HepG2 (cell line): ENCODE data around the gene COL13A1. TPM values are rescaled to one million over a fixed set of nuclear protein-coding genes. Genes with fewer than 3 reads are reported as not detected.

Source experiments
- E2F1 ChIP-seq: sonication (generic); formaldehyde crosslinking; IDR thresholded peaks from 2 replicates; pipeline ENCODE4 v1.5.0; 2020; ENCODE audit warnings: missing genetic modification reagents
- HES4 ChIP-seq: sonication (generic); formaldehyde crosslinking; IDR thresholded peaks from 2 replicates; pipeline ENCODE4 v1.9.0; 2021; ENCODE audit warnings: mild to moderate bottlenecking, missing genetic modification reagents, borderline replicate concordance
- KLF9 ChIP-seq: IDR thresholded peaks from 2 replicates; pipeline ENCODE4 v1.6.1; 2016; ENCODE audit warnings: low read depth
- MED1 ChIP-seq: sonication (generic); formaldehyde crosslinking; IDR thresholded peaks from 2 replicates; pipeline ENCODE4 v1.4.0; 2020; ENCODE audit warnings: missing genetic modification reagents
- MEIS2 ChIP-seq: sonication (generic); formaldehyde crosslinking; IDR thresholded peaks from 2 replicates; pipeline ENCODE4 v1.9.0; 2021; ENCODE audit warnings: mild to moderate bottlenecking, missing genetic modification reagents
- RCOR2 ChIP-seq: IDR thresholded peaks from 2 replicates; pipeline ENCODE4 v1.6.1; 2016; ENCODE audit warnings: missing biosample characterization, missing genetic modification reagents
- SOX5 ChIP-seq: IDR thresholded peaks from 2 replicates; pipeline ENCODE4 v1.6.1; 2016; ENCODE audit warnings: borderline replicate concordance
- UBTF ChIP-seq: sonication (generic); formaldehyde crosslinking; IDR thresholded peaks from 2 replicates; pipeline ENCODE4 v1.4.0; 2020; ENCODE audit warnings: mild to moderate bottlenecking, missing genetic modification reagents
- ZNF225 ChIP-seq: sonication (generic); formaldehyde crosslinking; IDR thresholded peaks from 2 replicates; pipeline ENCODE4 v1.4.0; 2020; ENCODE audit warnings: mild to moderate bottlenecking, missing genetic modification reagents
- ZNF280B ChIP-seq: sonication (generic); formaldehyde crosslinking; IDR thresholded peaks from 2 replicates; pipeline ENCODE4 v1.5.0; 2020; ENCODE audit warnings: missing genetic modification reagents, mild to moderate bottlenecking, borderline replicate concordance
- ZNF589 ChIP-seq: sonication (generic); formaldehyde crosslinking; conservative IDR thresholded peaks from 2 replicates; pipeline ENCODE4 v1.8.0; 2022; ENCODE audit warnings: mild to moderate bottlenecking, moderate library complexity, missing genetic modification reagents
- ZNF646 ChIP-seq: sonication (generic); formaldehyde crosslinking; IDR thresholded peaks from 2 replicates; pipeline ENCODE4 v1.9.0; 2021; ENCODE audit warnings: mild to moderate bottlenecking, missing genetic modification reagents
- ZNF670 ChIP-seq: sonication (generic); formaldehyde crosslinking; IDR thresholded peaks from 2 replicates; pipeline ENCODE4 v1.8.0; 2022; ENCODE audit warnings: mild to moderate bottlenecking, missing genetic modification reagents, borderline replicate concordance
- ZNF770 ChIP-seq: sonication (generic); formaldehyde crosslinking; IDR thresholded peaks from 2 replicates; pipeline ENCODE4 v1.5.0; 2020; ENCODE audit warnings: mild to moderate bottlenecking, missing genetic modification reagents
- polyA plus RNA-seq, 8 experiments: library from polyadenylated mRNA; depleted of rRNA in 3 of 8; stranded (reverse) in 7 of 8; unstranded in 1 of 8; fragments of >200 nt; fragmentation: Illumina TruSeq in 4 of 8; extraction: Trizol in 4 of 8; gene quantifications; 2 replicates each; pipeline versions ENCODE4 v1.2.1 to v1.2.3, GENCODE V29; 2011 to 2016; ENCODE audit warnings: low read depth in 4 of 8, missing spikeins in 1 of 8, mixed read lengths in 1 of 8; ENCODE audit not compliant: insufficient read depth in 1 of 8
- total RNA-seq, 5 experiments: library from RNA; depleted of rRNA; stranded (reverse); fragments of >200 nt; fragmentation: Illumina TruSeq; extraction: Trizol; gene quantifications; 2 replicates each; pipeline ENCODE4 v1.2.3, GENCODE V29; 2016; ENCODE audit warnings: low read depth in 1 of 5

Gene COL13A1
- total and polyA plus RNA-seq, 2 of the 13 experiments (the other 11 are each of a cell fraction or from before 2014, with no cell fraction given), result 0.07 TPM; not detected in 1

GRCh38 chr10:69988094-69988493, 186.4 kb downstream of the COL13A1 start (continued):
- TF ChIP-seq ZNF225 (CRISPR knock-in tag) (no peak), ZNF280B (CRISPR knock-in tag) (no peak), KLF9 (CRISPR knock-in tag) (no peak), E2F1 (no peak), ZNF646 (CRISPR knock-in tag) (no peak), HES4 (no peak), RCOR2 (CRISPR knock-in tag) (no peak), SOX5 (CRISPR knock-in tag) (no peak), UBTF (no peak), ZNF589 (CRISPR knock-in tag) (no peak), ZNF770 (CRISPR knock-in tag) (no peak), MED1 (CRISPR knock-in tag) (no peak), ZNF670 (CRISPR knock-in tag) (no peak), MEIS2 (no peak)
- TF ChIP-seq, all 625 proteins: peak for 0
